ENCODE measurements around the gene SEC14L5.

Gene SEC14L5

GRCh38 chr16:5036228-5037156 lies 78.4 kb downstream of the SEC14L5 start:
- no peaks in the 10 kb centered on the region for H3K9me3 ChIP-seq (ENCODE audit: insufficient read depth, low read length)
- no peak overlapping the region for H3K4me2 ChIP-seq (ENCODE audit: low read length)
- no peak overlapping the region for H3K27ac ChIP-seq (ENCODE audit: low read length)
- H4K20me1 ChIP-seq (ENCODE audit: insufficient read depth, low read length): no peaks in the 10 kb centered on the region
- no peaks in the 10 kb centered on the region for H3K36me3 ChIP-seq (replicated peaks; ENCODE audit: low read depth, low read length)
- peaks cover 16% of the 10 kb centered on the region for H3K4me1 ChIP-seq (ENCODE audit: low read length)
- TF ChIP-seq CTCF (IDR thresholded peaks at IDR 0.05; ENCODE audit: low read depth, low read length): no peak
- TF ChIP-seq EZH2phosphoT487 (IDR thresholded peaks at IDR 0.05; ENCODE audit: low read depth): no peak
- no peak overlapping the region for H3K9ac ChIP-seq (ENCODE audit: low read length)
- no peak overlapping the region for H3K4me3 ChIP-seq (ENCODE audit: low read length)
- peaks cover 12% of the 10 kb centered on the region for H3K27me3 ChIP-seq (ENCODE audit: low read depth, low read length)
- H3K79me2 ChIP-seq (ENCODE audit: low read length): no peaks in the 10 kb centered on the region
- no peak overlapping the region for H2AFZ ChIP-seq (ENCODE audit: low read depth, low read length)

- no peaks in the 10 kb centered on the region for H4K20me1 ChIP-seq (ENCODE audit: insufficient read depth, low read length)
- no peak overlapping the region for H3K27ac ChIP-seq (ENCODE audit: low read length)
- no peak for TF ChIP-seq CTCF (IDR thresholded peaks at IDR 0.05; ENCODE audit: low read depth, low read length)
- no peak for TF ChIP-seq EZH2phosphoT487 (IDR thresholded peaks at IDR 0.05; ENCODE audit: low read depth)
- no peak overlapping the region for H3K9ac ChIP-seq (ENCODE audit: low read length)
- no peaks in the 10 kb centered on the region for H3K9me3 ChIP-seq (ENCODE audit: insufficient read depth, low read length)
- no peaks in the 10 kb centered on the region for H3K79me2 ChIP-seq (ENCODE audit: low read length)
- H3K36me3 ChIP-seq (replicated peaks; ENCODE audit: low read depth, low read length): no peaks in the 10 kb centered on the region
- H3K4me1 ChIP-seq (ENCODE audit: low read length): peaks cover 9% of the 10 kb centered on the region; the same call in 1 of the 2 replicates
- no peak overlapping the region for H3K4me2 ChIP-seq (ENCODE audit: low read length)
- no peak overlapping the region for H2AFZ ChIP-seq (ENCODE audit: low read depth, low read length)
- H3K4me3 ChIP-seq (ENCODE audit: low read length): no peak overlapping the region
- H3K27me3 ChIP-seq (ENCODE audit: low read depth, low read length): peaks cover 30% of the 10 kb centered on the region
Observed at GRCh38 chr16:5040451-5040850, 82.3 kb downstream of the SEC14L5 start.

- no peaks in the 10 kb centered on the region for H3K36me3 ChIP-seq (replicated peaks; ENCODE audit: low read depth, low read length)
- H3K79me2 ChIP-seq (ENCODE audit: low read length): no peaks in the 10 kb centered on the region
- H3K4me2 ChIP-seq (ENCODE audit: low read length): peak overlapping the region; percentile 10; the same call in 1 of the 2 replicates
- H3K4me3 ChIP-seq (ENCODE audit: low read length): no peak overlapping the region
- no peaks in the 10 kb centered on the region for H4K20me1 ChIP-seq (ENCODE audit: insufficient read depth, low read length)
- peaks cover 9% of the 10 kb centered on the region; the same call in 1 of the 2 replicates for H3K4me1 ChIP-seq (ENCODE audit: low read length)
- TF ChIP-seq EZH2phosphoT487 (IDR thresholded peaks at IDR 0.05; ENCODE audit: low read depth) (no peak), CTCF (IDR thresholded peaks at IDR 0.05; ENCODE audit: low read depth, low read length) (no peak)
- no peak overlapping the region for H2AFZ ChIP-seq (ENCODE audit: low read depth, low read length)
- no peak overlapping the region for H3K27ac ChIP-seq (ENCODE audit: low read length)
- peaks cover 32% of the 10 kb centered on the region for H3K27me3 ChIP-seq (ENCODE audit: low read depth, low read length)
- H3K9ac ChIP-seq (ENCODE audit: low read length): no peak overlapping the region
- no peaks in the 10 kb centered on the region for H3K9me3 ChIP-seq (ENCODE audit: insufficient read depth, low read length)
Observed at GRCh38 chr16:5041600-5042133, 83.5 kb downstream of the SEC14L5 start.

- TF ChIP-seq EZH2phosphoT487 (IDR thresholded peaks at IDR 0.05; ENCODE audit: low read depth) (no peak), CTCF (IDR thresholded peaks at IDR 0.05; ENCODE audit: low read depth, low read length) (no peak)
- Histone ChIP-seq H3K27ac (ENCODE audit: low read length) (no peak overlapping the region), H3K4me2 (ENCODE audit: low read length) (no peak overlapping the region)
Observed at GRCh38 chr16:5042574-5043171, 84.5 kb downstream of the SEC14L5 start.

More at GRCh38 chr16:5042574-5043171, 84.5 kb downstream of the SEC14L5 start:
- Histone ChIP-seq H3K79me2 (ENCODE audit: low read length) (no peaks in the 10 kb centered on the region), H3K36me3 (replicated peaks; ENCODE audit: low read depth, low read length) (no peaks in the 10 kb centered on the region), H3K9me3 (ENCODE audit: insufficient read depth, low read length) (no peaks in the 10 kb centered on the region), H3K9ac (ENCODE audit: low read length) (no peak overlapping the region), H2AFZ (ENCODE audit: low read depth, low read length) (no peak overlapping the region), H4K20me1 (ENCODE audit: insufficient read depth, low read length) (no peaks in the 10 kb centered on the region), H3K27me3 (ENCODE audit: low read depth, low read length) (peaks cover 33% of the 10 kb centered on the region), H3K4me1 (ENCODE audit: low read length) (peaks cover 9% of the 10 kb centered on the region; the same call in 1 of the 2 replicates), H3K4me3 (ENCODE audit: low read length) (no peak overlapping the region)

Measured in OCI-LY3 (cell line).